K562 (cell line): ENCODE data around the gene DLX2. TPM values are rescaled to one million over a fixed set of nuclear protein-coding genes. Genes with fewer than 3 reads are reported as not detected.

ENCODE experiments used
- BCOR ChIP-seq: fragments of 450-650 bp; IDR thresholded peaks from 2 replicates; pipeline ENCODE4 v1.6.1; 2016
- GATA2 ChIP-seq: sonication (generic); formaldehyde crosslinking; IDR thresholded peaks from 2 replicates; pipeline ENCODE4 v1.4.0; 2020; ENCODE audit warnings: mild to moderate bottlenecking, missing genetic modification reagents
- JUNB ChIP-seq: fragments of 450-650 bp; formaldehyde crosslinking; conservative IDR thresholded peaks from 2 replicates; pipeline ENCODE4 v1.4.0; 2020; ENCODE audit warnings: mild to moderate bottlenecking
- NFXL1 ChIP-seq: fragments of 450-650 bp; formaldehyde crosslinking; IDR thresholded peaks from 2 replicates; pipeline ENCODE4 v1.4.0; 2021; ENCODE audit warnings: mild to moderate bottlenecking
- POU5F1 ChIP-seq: fragments of 150-350 bp; IDR thresholded peaks from 2 replicates; pipeline ENCODE4 v1.6.1; 2014; ENCODE audit warnings: borderline replicate concordance, low read length, low read depth, mild to moderate bottlenecking; ENCODE audit not compliant: partially characterized antibody
- SLC30A9 ChIP-seq: fragments of 250-450 bp; sonication (Bioruptor Pico); IDR thresholded peaks from 2 replicates; pipeline ENCODE4 v1.8.0; 2022; ENCODE audit warnings: mild to moderate bottlenecking, moderate library complexity
- SREBF2 ChIP-seq: sonication (generic); formaldehyde crosslinking; IDR thresholded peaks from 2 replicates; pipeline ENCODE4 v1.4.0; 2020; ENCODE audit warnings: mild to moderate bottlenecking, missing genetic modification reagents
- SRSF9 ChIP-seq: fragments of 200-400 bp; formaldehyde crosslinking; IDR thresholded peaks from 2 replicates; pipeline ENCODE4 v1.6.1; 2017; ENCODE audit warnings: low read depth, low read length, borderline replicate concordance
- TAF1 ChIP-seq: IDR thresholded peaks from 2 replicates; pipeline ENCODE4 v1.6.1; 2011; ENCODE audit warnings: mild to moderate bottlenecking, low read length, moderate library complexity; ENCODE audit not compliant: insufficient read depth, control insufficient read depth, severe bottlenecking; ENCODE audit errors: extremely low read depth
- ZNF217 ChIP-seq: sonication (generic); formaldehyde crosslinking; IDR thresholded peaks from 2 replicates; pipeline ENCODE4 v1.8.0; 2022; ENCODE audit warnings: mild to moderate bottlenecking, missing genetic modification reagents
- ZNF23 ChIP-seq: fragments of 250-450 bp; sonication (Bioruptor Pico); IDR thresholded peaks from 2 replicates; pipeline ENCODE4 v1.4.0; 2020; ENCODE audit warnings: mild to moderate bottlenecking
- polyA plus RNA-seq, 8 experiments: library from polyadenylated mRNA; depleted of rRNA in 4 of 8; stranded (reverse) in 5 of 8; unstranded in 3 of 8; fragments of >200 nt; fragmentation: Nextera tagmentation in 2 of 8; fragmentation: Illumina TruSeq in 1 of 8; extraction: Ambion mirVana in 2 of 8; extraction: Trizol in 1 of 8; gene quantifications; 2 replicates each; pipeline versions ENCODE4 v1.2.1 to v1.2.3, GENCODE V29; 2011 to 2014; ENCODE audit warnings: inconsistent platforms in 1 of 8, missing spikeins in 1 of 8
- total RNA-seq, 7 experiments: library from RNA; depleted of rRNA in 6 of 7; stranded (reverse); fragments of >200 nt in 6 of 7; fragmentation: Illumina TruSeq in 2 of 7; extraction: Trizol in 2 of 7; gene quantifications; 2 replicates each; pipeline versions ENCODE4 v1.2.1 to v1.2.3, GENCODE V29; 2011 to 2021; ENCODE audit warnings: low replicate concordance in 1 of 7
- TF ChIP-seq, protein P1 (sequence below): fragments of 250-450 bp; sonication (Bioruptor Pico); IDR thresholded peaks from 2 replicates; pipeline ENCODE4 v1.8.0; 2021; ENCODE audit warnings: mild to moderate bottlenecking, moderate library complexity
- TF ChIP-seq, protein P2 (sequence below), 2 experiments: fragments of 450-650 bp; formaldehyde crosslinking in 1 of 2; IDR thresholded peaks; 2 replicates each; pipeline versions ENCODE4 v1.4.0 to v1.6.1; 2014 to 2020; ENCODE audit warnings: mild to moderate bottlenecking in 2 of 2, borderline replicate concordance in 1 of 2, low read depth in 1 of 2
- TF ChIP-seq, protein P3 (sequence below): fragments of 450-650 bp; formaldehyde crosslinking; IDR thresholded peaks from 2 replicates; pipeline ENCODE4 v1.4.0; 2020; ENCODE audit warnings: mild to moderate bottlenecking, moderate library complexity
- TF ChIP-seq, protein P4 (sequence below): sonication (generic); IDR thresholded peaks from 2 replicates; pipeline ENCODE4 v1.6.1; 2016

Gene DLX2
- total and polyA plus RNA-seq, 9 of the 15 experiments (the other 6 are each of a cell fraction or from before 2014, with no cell fraction given), result 0.14 to 4.3 (median 0.86) TPM

DNA sequence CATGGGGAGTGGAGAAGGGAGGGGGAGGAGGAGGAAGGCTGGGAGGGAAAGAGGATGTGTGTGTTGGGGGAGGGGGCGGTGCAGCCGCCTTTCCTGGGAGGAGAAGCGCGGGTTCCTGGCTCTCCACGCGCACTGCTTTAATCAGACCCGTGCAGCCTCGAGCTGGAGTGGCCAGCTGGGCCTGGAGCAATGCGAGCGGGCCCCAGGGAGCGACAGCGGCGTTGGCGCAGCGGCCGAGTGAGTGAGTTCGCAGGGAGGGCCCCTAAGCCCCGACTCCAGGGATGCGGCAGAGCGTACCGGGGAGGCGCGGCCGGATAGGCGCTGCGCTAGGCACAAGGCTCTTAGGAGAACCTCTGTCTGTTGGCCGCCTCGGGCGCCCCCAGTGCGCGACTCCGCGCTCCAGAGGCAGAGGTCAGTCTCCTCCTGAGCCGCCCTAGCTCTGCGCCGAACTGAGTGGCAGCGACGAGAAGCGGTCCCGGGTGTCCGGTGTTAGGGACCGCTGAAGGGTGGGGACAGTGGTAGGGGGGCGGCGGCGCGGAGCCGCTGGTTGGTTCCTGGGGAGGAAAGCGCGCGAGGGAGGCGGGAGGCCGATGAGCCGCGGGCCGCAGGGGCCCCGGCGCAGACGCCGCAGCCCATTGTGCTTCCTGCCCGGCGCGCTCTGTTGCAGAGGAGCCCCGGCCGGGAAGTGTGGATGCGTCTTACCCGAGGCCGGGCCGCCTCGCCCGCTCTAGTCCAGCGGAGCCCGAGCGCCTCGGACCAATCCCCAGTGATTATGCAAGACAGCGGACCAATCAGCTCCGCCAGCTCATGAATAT is 17.8 kb downstream of the DLX2 start (continued):
- TF ChIP-seq ZNF217 (CRISPR knock-in tag) (no peak), TAF1 (peak; percentile 89), BCOR (peak; percentile 58; the same call in 1 of the 2 replicates), GATA2 (CRISPR knock-in tag) (no peak; the same call in 1 of the 2 replicates), SLC30A9 (no peak), NFXL1 (CRISPR knock-in tag) (no peak), JUNB (CRISPR knock-in tag) (no peak), ZNF23 (no peak), SREBF2 (CRISPR knock-in tag) (no peak), POU5F1 (no peak), SRSF9 (no peak)
- TF ChIP-seq, protein P1, sequence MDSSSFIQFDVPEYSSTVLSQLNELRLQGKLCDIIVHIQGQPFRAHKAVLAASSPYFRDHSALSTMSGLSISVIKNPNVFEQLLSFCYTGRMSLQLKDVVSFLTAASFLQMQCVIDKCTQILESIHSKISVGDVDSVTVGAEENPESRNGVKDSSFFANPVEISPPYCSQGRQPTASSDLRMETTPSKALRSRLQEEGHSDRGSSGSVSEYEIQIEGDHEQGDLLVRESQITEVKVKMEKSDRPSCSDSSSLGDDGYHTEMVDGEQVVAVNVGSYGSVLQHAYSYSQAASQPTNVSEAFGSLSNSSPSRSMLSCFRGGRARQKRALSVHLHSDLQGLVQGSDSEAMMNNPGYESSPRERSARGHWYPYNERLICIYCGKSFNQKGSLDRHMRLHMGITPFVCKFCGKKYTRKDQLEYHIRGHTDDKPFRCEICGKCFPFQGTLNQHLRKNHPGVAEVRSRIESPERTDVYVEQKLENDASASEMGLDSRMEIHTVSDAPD (CRISPR knock-in tag), result no peak
- TF ChIP-seq, protein P2, sequence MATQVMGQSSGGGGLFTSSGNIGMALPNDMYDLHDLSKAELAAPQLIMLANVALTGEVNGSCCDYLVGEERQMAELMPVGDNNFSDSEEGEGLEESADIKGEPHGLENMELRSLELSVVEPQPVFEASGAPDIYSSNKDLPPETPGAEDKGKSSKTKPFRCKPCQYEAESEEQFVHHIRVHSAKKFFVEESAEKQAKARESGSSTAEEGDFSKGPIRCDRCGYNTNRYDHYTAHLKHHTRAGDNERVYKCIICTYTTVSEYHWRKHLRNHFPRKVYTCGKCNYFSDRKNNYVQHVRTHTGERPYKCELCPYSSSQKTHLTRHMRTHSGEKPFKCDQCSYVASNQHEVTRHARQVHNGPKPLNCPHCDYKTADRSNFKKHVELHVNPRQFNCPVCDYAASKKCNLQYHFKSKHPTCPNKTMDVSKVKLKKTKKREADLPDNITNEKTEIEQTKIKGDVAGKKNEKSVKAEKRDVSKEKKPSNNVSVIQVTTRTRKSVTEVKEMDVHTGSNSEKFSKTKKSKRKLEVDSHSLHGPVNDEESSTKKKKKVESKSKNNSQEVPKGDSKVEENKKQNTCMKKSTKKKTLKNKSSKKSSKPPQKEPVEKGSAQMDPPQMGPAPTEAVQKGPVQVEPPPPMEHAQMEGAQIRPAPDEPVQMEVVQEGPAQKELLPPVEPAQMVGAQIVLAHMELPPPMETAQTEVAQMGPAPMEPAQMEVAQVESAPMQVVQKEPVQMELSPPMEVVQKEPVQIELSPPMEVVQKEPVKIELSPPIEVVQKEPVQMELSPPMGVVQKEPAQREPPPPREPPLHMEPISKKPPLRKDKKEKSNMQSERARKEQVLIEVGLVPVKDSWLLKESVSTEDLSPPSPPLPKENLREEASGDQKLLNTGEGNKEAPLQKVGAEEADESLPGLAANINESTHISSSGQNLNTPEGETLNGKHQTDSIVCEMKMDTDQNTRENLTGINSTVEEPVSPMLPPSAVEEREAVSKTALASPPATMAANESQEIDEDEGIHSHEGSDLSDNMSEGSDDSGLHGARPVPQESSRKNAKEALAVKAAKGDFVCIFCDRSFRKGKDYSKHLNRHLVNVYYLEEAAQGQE (IDR thresholded peaks at IDR 0.05; ENCODE audit: borderline replicate concordance), result peak; percentile 20; the same call in 1 of the 2 replicates
- TF ChIP-seq, protein P2 (CRISPR knock-in tag; IDR thresholded peaks at IDR 0.05; ENCODE audit: low read depth), result peak; percentile 15; the same call in 1 of the 2 replicates
- TF ChIP-seq, protein P3, sequence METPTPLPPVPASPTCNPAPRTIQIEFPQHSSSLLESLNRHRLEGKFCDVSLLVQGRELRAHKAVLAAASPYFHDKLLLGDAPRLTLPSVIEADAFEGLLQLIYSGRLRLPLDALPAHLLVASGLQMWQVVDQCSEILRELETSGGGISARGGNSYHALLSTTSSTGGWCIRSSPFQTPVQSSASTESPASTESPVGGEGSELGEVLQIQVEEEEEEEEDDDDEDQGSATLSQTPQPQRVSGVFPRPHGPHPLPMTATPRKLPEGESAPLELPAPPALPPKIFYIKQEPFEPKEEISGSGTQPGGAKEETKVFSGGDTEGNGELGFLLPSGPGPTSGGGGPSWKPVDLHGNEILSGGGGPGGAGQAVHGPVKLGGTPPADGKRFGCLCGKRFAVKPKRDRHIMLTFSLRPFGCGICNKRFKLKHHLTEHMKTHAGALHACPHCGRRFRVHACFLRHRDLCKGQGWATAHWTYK (CRISPR knock-in tag), result no peak
- TF ChIP-seq, protein P4, sequence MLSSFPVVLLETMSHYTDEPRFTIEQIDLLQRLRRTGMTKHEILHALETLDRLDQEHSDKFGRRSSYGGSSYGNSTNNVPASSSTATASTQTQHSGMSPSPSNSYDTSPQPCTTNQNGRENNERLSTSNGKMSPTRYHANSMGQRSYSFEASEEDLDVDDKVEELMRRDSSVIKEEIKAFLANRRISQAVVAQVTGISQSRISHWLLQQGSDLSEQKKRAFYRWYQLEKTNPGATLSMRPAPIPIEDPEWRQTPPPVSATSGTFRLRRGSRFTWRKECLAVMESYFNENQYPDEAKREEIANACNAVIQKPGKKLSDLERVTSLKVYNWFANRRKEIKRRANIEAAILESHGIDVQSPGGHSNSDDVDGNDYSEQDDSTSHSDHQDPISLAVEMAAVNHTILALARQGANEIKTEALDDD, result no peak
